H9 (cell line): Measurements from ENCODE around the gene CCT7. TPM values are rescaled to one million over a fixed set of nuclear protein-coding genes. Genes with fewer than 3 reads are reported as not detected.
A peak's percentile ranks its signal among the peaks of the same experiment; 100 is the strongest.

ENCODE experiments used
- DNase-seq: peaks from one replicate; pipeline ENCODE4 v3.0.0-alpha.2; 2017
- H2AFZ ChIP-seq: one replicate; pipeline ENCODE4 v1.6.1; 2013; ENCODE audit warnings: mild to moderate bottlenecking, low read length, control low read depth, moderate library complexity
- H2AK5ac ChIP-seq: 2 replicates; pipeline ENCODE4 v1.6.1; 2013; ENCODE audit warnings: low read length, control low read depth, mixed read lengths; ENCODE audit not compliant: insufficient read length
- H2BK120ac ChIP-seq: one replicate; pipeline ENCODE4 v1.6.1; 2013; ENCODE audit warnings: low read depth, mild to moderate bottlenecking, low read length, control low read depth, inconsistent platforms; ENCODE audit not compliant: poor library complexity, severe bottlenecking
- H2BK12ac ChIP-seq: 2 replicates; pipeline ENCODE4 v1.6.1; 2013; ENCODE audit warnings: low read length, control low read depth, mixed read lengths, low read depth; ENCODE audit not compliant: insufficient read length
- H2BK15ac ChIP-seq: 2 replicates; pipeline ENCODE4 v1.6.1; 2013; ENCODE audit warnings: low read depth, low read length, control low read depth
- H2BK20ac ChIP-seq: one replicate; pipeline ENCODE4 v1.6.1; 2013; ENCODE audit warnings: low read depth, mild to moderate bottlenecking, low read length, control low read depth, inconsistent platforms; ENCODE audit not compliant: poor library complexity, severe bottlenecking
- H2BK5ac ChIP-seq: 2 replicates; pipeline ENCODE4 v1.6.1; 2013; ENCODE audit warnings: low read length, control low read depth, mixed read lengths; ENCODE audit not compliant: insufficient read length
- H3K14ac ChIP-seq: 2 replicates; pipeline ENCODE4 v1.6.1; 2013; ENCODE audit warnings: low read length, control low read depth; ENCODE audit not compliant: insufficient read depth
- H3K18ac ChIP-seq: 2 replicates; pipeline ENCODE4 v1.6.1; 2013; ENCODE audit warnings: low read depth, mild to moderate bottlenecking, mixed read lengths, low read length, control low read depth; ENCODE audit not compliant: insufficient read length
- H3K23ac ChIP-seq: 2 replicates; pipeline ENCODE4 v1.6.1; 2013; ENCODE audit warnings: low read length, control low read depth, mixed read lengths, low read depth; ENCODE audit not compliant: insufficient read length
- H3K23me2 ChIP-seq: 2 replicates; pipeline ENCODE4 v1.6.1; 2013; ENCODE audit warnings: low read depth, mild to moderate bottlenecking, mixed read lengths, low read length, control low read depth; ENCODE audit not compliant: insufficient read length, poor library complexity, severe bottlenecking
- H3K27ac ChIP-seq: 2 replicates; pipeline ENCODE4 v1.5.1; 2013; ENCODE audit warnings: low read length, control low read depth, mixed read lengths, low read depth; ENCODE audit not compliant: insufficient read length
- H3K27me3 ChIP-seq: 2 replicates; pipeline ENCODE4 v1.6.1; 2013; ENCODE audit warnings: low read length, control low read depth, inconsistent platforms; ENCODE audit not compliant: insufficient read depth
- H3K4ac ChIP-seq: 2 replicates; pipeline ENCODE4 v1.6.1; 2013; ENCODE audit warnings: low read depth, mild to moderate bottlenecking, control low read depth, inconsistent platforms, low read length, moderate library complexity
- H3K4me1 ChIP-seq: 2 replicates; pipeline ENCODE4 v1.6.1; 2013; ENCODE audit warnings: low read length, control low read depth, inconsistent platforms; ENCODE audit not compliant: insufficient read depth
- H3K4me2 ChIP-seq: 2 replicates; pipeline ENCODE4 v1.6.1; 2013; ENCODE audit warnings: low read length, control low read depth, mixed read lengths; ENCODE audit not compliant: insufficient read length, insufficient read depth
- H3K56ac ChIP-seq: 2 replicates; pipeline ENCODE4 v1.6.1; 2013; ENCODE audit warnings: low read depth, mild to moderate bottlenecking, mixed read lengths, low read length, control low read depth; ENCODE audit not compliant: insufficient read length
- H3K79me1 ChIP-seq: 2 replicates; pipeline ENCODE4 v1.6.1; 2013; ENCODE audit warnings: low read depth, mild to moderate bottlenecking, moderate library complexity, low read length, control low read depth, inconsistent platforms; ENCODE audit not compliant: insufficient read depth, poor library complexity, severe bottlenecking
- H3K79me2 ChIP-seq: 2 replicates; pipeline ENCODE4 v1.6.1; 2013; ENCODE audit warnings: low read length, control low read depth, inconsistent platforms; ENCODE audit not compliant: insufficient read depth
- H3K9ac ChIP-seq: 2 replicates; pipeline ENCODE4 v1.6.1; 2013; ENCODE audit warnings: low read length, control low read depth, mixed read lengths; ENCODE audit not compliant: insufficient read length; ENCODE audit errors: extremely low read depth
- H3K9me3 ChIP-seq: one replicate; pipeline ENCODE4 v1.6.1; 2013; ENCODE audit warnings: low read depth, low read length, inconsistent platforms; ENCODE audit not compliant: control insufficient read depth
- H3T11ph ChIP-seq: one replicate; pipeline ENCODE4 v1.6.1; 2013; ENCODE audit warnings: mild to moderate bottlenecking, low read length, control low read depth, inconsistent platforms
- H4K20me1 ChIP-seq: one replicate; pipeline ENCODE4 v1.6.1; 2013; ENCODE audit not compliant: control insufficient read depth, insufficient read length, insufficient read depth
- H4K5ac ChIP-seq: 2 replicates; pipeline ENCODE4 v1.6.1; 2013; ENCODE audit warnings: low read depth, mild to moderate bottlenecking, mixed read lengths, low read length, control low read depth; ENCODE audit not compliant: insufficient read length
- H4K8ac ChIP-seq: replicated peaks from 2 replicates; pipeline ENCODE4 v1.6.1; 2013; ENCODE audit warnings: low read length, control low read depth, mixed read lengths, low read depth; ENCODE audit not compliant: insufficient read length
- H4K91ac ChIP-seq: 2 replicates; pipeline ENCODE4 v1.6.1; 2013; ENCODE audit warnings: low read depth, mild to moderate bottlenecking, moderate library complexity, mixed read lengths, low read length, control low read depth; ENCODE audit not compliant: insufficient read length
- H3K27ac Mint-ChIP-seq, 3 experiments: 2 replicates in 2 of 3; 3 replicates in 1 of 3; pipeline ENCODE4 v1.8.0; 2020 to 2021; ENCODE audit warnings: mixed read lengths in 3 of 3, mild to moderate bottlenecking in 1 of 3, moderate library complexity in 1 of 3
- H3K27me3 Mint-ChIP-seq: 2 replicates; pipeline ENCODE4 v1.8.0; 2021; ENCODE audit warnings: low read depth, mild to moderate bottlenecking, moderate library complexity, mixed read lengths
- H3K36me3 Mint-ChIP-seq, 3 experiments: 2 replicates in 2 of 3; 3 replicates in 1 of 3; pipeline ENCODE4 v1.8.0; 2020 to 2021; ENCODE audit warnings: low read depth in 3 of 3, mixed read lengths in 3 of 3; ENCODE audit not compliant: insufficient read depth in 1 of 3
- H3K4me1 Mint-ChIP-seq, 2 experiments: 2 replicates each; pipeline ENCODE4 v1.8.0; 2020; ENCODE audit warnings: mixed read lengths in 2 of 2
- H3K4me3 Mint-ChIP-seq, 2 experiments: 2 replicates in 1 of 2; 3 replicates in 1 of 2; pipeline ENCODE4 v1.8.0; 2020 to 2021; ENCODE audit warnings: mild to moderate bottlenecking in 2 of 2, mixed read lengths in 2 of 2, moderate library complexity in 1 of 2
- H3K9me3 Mint-ChIP-seq, 2 experiments: 2 replicates in 1 of 2; 3 replicates in 1 of 2; pipeline ENCODE4 v1.8.0; 2020; ENCODE audit warnings: mild to moderate bottlenecking in 2 of 2, mixed read lengths in 2 of 2, moderate library complexity in 1 of 2
- WGBS: extraction: QIAGEN DNeasy Blood & Tissue Kit; methylation state at CpG from one replicate; pipeline ENCODE4 v1.1.7; 2013; ENCODE audit warnings: missing lambda C conversion rate, low lambda C conversion rate, mixed read lengths; ENCODE audit not compliant: insufficient read length; ENCODE audit errors: extremely low coverage; 5-methylcytosine and 5-hydroxymethylcytosine counted together
- total RNA-seq: library from RNA; stranded (reverse); gene quantifications from 2 replicates; pipeline ENCODE4 v1.2.1, GENCODE V29; 2021
- TF ChIP-seq, protein P1 (sequence below): fragments of 200-600 bp; sonication (generic); conservative IDR thresholded peaks from 3 replicates; pipeline ENCODE4 v1.8.0; 2021; ENCODE audit warnings: antibody characterized with exemption, mild to moderate bottlenecking

The CCT7 gene
- total RNA-seq, 1 experiment from 2014 or later: 500 TPM

DNA sequence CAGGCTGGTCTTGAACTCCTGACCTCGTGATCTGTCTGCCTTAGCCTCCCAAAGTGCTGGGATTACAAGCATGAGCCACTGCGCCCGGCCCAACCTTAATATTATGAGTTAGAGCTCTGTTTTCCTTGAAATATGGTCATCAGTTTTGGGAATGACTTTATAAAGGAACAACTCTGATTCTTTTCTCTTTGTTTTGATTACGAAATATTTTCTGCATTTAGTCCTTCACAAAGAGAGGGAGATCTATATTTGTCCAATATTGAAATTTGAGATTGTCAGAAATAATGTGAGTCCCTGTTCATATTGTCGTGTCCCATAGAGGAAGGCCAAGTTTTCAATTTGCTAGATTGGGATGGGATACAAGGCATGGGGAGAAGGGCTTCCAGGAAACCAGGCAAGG, 16.9 kb upstream of the CCT7 start:
- no peak overlapping the region for H4K5ac ChIP-seq
- no peak overlapping the region for H3K4me2 ChIP-seq
- H3K4ac ChIP-seq: no peak overlapping the region
- no peak overlapping the region for H2BK15ac ChIP-seq
- H3K79me1 ChIP-seq: peaks cover 4% of the 10 kb centered on the region
- H4K20me1 ChIP-seq: no peaks in the 10 kb centered on the region
- DNase-seq: no peak
- H3K9me3 ChIP-seq: no peaks in the 10 kb centered on the region
- TF ChIP-seq, protein P1, sequence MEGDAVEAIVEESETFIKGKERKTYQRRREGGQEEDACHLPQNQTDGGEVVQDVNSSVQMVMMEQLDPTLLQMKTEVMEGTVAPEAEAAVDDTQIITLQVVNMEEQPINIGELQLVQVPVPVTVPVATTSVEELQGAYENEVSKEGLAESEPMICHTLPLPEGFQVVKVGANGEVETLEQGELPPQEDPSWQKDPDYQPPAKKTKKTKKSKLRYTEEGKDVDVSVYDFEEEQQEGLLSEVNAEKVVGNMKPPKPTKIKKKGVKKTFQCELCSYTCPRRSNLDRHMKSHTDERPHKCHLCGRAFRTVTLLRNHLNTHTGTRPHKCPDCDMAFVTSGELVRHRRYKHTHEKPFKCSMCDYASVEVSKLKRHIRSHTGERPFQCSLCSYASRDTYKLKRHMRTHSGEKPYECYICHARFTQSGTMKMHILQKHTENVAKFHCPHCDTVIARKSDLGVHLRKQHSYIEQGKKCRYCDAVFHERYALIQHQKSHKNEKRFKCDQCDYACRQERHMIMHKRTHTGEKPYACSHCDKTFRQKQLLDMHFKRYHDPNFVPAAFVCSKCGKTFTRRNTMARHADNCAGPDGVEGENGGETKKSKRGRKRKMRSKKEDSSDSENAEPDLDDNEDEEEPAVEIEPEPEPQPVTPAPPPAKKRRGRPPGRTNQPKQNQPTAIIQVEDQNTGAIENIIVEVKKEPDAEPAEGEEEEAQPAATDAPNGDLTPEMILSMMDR: no peak
- no peak overlapping the region for H2BK120ac ChIP-seq
- no peak overlapping the region for H2AK5ac ChIP-seq
- H3K4me1 ChIP-seq: 0 out of 2 replicates have a peak, but pooled peaks cover 3% of the 10 kb centered on the region
- no peak overlapping the region for H3K27ac ChIP-seq
- no peak overlapping the region for H2BK12ac ChIP-seq
- H2BK5ac ChIP-seq: no peak overlapping the region
- Mint-ChIP-seq H3K4me1 (peaks cover 22 to 29% of the 10 kb centered on the region in 2 experiments), H3K4me3 (peak overlapping the region in 1 of 2 experiments; percentile 34; a peak in 2 of 5 replicates), H3K27me3 (peaks cover 3% of the 10 kb centered on the region; the same call in 1 of the 2 replicates), H3K9me3 (no peaks in the 10 kb centered on the region), H3K27ac (peak overlapping the region in 1 of 3 experiments; percentile 79; a peak in 1 of 7 replicates), H3K36me3 (peaks cover 3 to 22% (median 21%) of the 10 kb centered on the region in 3 experiments; a peak in 6 of 7 replicates)
- H3K14ac ChIP-seq: no peak overlapping the region
- no peak overlapping the region for H4K8ac ChIP-seq
- no peak overlapping the region for H3K23ac ChIP-seq
- H3K23me2 ChIP-seq: no peaks in the 10 kb centered on the region
- no CpG with 5 or more reads among the region's 5 CpGs for WGBS
- H3K79me2 ChIP-seq: peaks cover 7% of the 10 kb centered on the region; the same call in 1 of the 2 replicates
- H3T11ph ChIP-seq: no peak overlapping the region
- no peak overlapping the region for H3K18ac ChIP-seq
- H3K9ac ChIP-seq: no peak overlapping the region
- no peak overlapping the region for H3K56ac ChIP-seq
- no peak overlapping the region for H2BK20ac ChIP-seq
- no peaks in the 10 kb centered on the region for H3K27me3 ChIP-seq
- no peak overlapping the region for H4K91ac ChIP-seq
- no peak overlapping the region for H2AFZ ChIP-seq
